WERI-Rb-1 (cell line): ENCODE measurements around the gene TTYH1.

Source experiments
- DNase-seq: peaks from one replicate; pipeline ENCODE4 v3.0.0-alpha.2; 2020
- H3K27ac ChIP-seq: fragments of 250-450 bp; sonication (Bioruptor Pico); 2 replicates; pipeline ENCODE4 v1.5.1; 2020; ENCODE audit warnings: mild to moderate bottlenecking, moderate library complexity
- H3K27me3 ChIP-seq: fragments of 250-450 bp; sonication (Bioruptor Pico); 2 replicates; pipeline ENCODE4 v1.5.1; 2021; ENCODE audit warnings: mild to moderate bottlenecking, low read depth, moderate library complexity; ENCODE audit not compliant: insufficient read depth, severe bottlenecking
- H3K36me3 ChIP-seq: fragments of 250-450 bp; sonication (Bioruptor Pico); 2 replicates; pipeline ENCODE4 v1.5.1; 2020; ENCODE audit warnings: mild to moderate bottlenecking, moderate library complexity
- H3K4me3 ChIP-seq: 2 replicates; pipeline ENCODE4 v1.5.1; 2011; ENCODE audit warnings: low read depth, mild to moderate bottlenecking, control low read depth, low read length
- H3K9me3 ChIP-seq: fragments of 250-450 bp; sonication (Bioruptor Pico); 2 replicates; pipeline ENCODE4 v1.5.1; 2021; ENCODE audit warnings: mild to moderate bottlenecking, moderate library complexity; ENCODE audit not compliant: severe bottlenecking
- TF ChIP-seq, protein P1 (sequence below): IDR thresholded peaks from 2 replicates; pipeline ENCODE4 v1.5.1; 2011; ENCODE audit warnings: low read depth, mild to moderate bottlenecking, control low read depth, inconsistent platforms, low read length

Gene TTYH1

DNA sequence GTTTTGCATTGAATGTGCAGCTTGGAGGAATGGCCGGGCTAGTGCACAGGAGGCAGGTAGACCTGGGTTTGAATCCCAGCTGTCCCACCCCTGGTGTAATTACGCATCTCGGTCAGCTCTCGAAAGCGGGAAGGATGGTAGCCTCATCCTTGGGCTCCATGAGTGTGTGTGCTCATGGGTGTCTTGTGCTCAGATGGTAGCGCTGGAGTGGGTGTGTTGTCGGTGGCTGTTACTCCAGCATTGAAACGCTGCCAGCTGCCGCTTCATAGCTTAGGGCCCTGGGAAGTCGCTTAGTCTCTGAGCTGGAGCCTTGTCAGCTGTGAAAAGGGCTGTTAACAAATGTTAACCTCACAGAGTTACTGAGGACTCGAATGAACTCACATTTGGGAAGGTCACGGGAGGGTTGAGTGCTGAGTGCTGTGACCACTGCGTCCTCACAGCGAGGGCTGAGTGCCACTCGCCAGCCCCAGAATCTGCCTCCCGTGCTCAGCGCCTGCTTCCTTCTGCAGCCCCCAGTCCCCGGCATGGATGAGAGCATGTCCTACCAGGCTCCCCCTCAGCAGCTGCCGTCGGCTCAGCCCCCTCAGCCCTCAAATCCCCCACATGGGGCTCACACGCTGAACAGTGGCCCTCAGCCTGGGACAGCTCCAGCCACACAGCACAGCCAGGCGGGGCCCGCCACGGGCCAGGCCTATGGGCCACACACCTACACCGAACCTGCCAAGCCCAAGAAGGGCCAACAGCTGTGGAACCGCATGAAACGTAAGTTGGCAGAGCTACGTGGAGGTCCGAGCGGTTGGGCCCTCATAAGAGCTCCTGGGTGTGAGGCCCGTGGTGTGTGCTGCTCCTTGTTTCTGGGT, 38.9 kb downstream of the TTYH1 start:
- no peaks in the 10 kb centered on the region for H3K9me3 ChIP-seq
- H3K27ac ChIP-seq: no peak overlapping the region
- TF ChIP-seq, protein P1, sequence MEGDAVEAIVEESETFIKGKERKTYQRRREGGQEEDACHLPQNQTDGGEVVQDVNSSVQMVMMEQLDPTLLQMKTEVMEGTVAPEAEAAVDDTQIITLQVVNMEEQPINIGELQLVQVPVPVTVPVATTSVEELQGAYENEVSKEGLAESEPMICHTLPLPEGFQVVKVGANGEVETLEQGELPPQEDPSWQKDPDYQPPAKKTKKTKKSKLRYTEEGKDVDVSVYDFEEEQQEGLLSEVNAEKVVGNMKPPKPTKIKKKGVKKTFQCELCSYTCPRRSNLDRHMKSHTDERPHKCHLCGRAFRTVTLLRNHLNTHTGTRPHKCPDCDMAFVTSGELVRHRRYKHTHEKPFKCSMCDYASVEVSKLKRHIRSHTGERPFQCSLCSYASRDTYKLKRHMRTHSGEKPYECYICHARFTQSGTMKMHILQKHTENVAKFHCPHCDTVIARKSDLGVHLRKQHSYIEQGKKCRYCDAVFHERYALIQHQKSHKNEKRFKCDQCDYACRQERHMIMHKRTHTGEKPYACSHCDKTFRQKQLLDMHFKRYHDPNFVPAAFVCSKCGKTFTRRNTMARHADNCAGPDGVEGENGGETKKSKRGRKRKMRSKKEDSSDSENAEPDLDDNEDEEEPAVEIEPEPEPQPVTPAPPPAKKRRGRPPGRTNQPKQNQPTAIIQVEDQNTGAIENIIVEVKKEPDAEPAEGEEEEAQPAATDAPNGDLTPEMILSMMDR: no peak
- no peaks in the 10 kb centered on the region for H3K27me3 ChIP-seq
- DNase-seq: no peak
- peaks cover 90% of the 10 kb centered on the region for H3K36me3 ChIP-seq
- H3K4me3 ChIP-seq: no peak overlapping the region

DNA sequence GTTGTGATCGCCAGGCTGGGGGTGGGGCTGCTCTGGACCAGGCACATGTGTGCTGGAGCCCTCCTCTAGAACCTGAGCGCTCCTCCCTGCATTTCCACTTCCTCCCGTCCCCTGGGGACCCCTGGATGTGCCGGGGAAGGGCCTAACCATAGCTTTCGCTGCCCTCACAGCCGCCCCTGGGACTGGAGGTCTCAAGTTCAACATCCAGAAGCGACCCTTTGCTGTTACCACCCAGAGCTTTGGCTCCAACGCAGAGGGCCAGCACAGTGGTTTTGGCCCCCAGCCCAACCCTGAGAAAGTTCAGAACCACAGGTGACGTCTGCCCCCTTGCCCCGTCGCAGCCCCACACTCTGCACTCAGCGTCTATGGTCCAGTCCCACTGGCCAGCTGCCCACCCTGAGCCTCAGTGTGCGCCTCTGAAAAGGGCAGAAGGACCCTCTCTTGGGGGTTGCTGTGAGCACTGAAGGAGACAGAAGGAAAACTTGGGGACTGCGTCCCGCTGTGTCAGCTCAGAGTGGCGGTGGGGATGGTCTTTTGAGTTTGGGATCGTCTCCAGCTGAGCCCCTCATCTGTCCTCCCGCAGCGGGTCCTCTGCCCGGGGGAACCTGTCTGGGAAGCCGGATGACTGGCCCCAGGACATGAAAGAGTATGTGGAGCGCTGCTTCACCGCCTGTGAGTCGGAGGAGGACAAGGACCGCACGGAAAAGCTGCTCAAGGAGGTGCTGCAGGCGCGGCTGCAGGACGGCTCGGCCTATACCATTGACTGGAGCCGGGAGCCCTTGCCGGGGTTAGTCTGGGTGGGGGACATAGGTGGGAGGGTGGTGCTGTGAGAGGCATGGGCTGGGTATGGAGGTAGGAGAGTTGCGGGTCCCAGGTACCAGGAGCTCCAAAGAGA, 39.8 kb downstream of the TTYH1 start:
- Histone ChIP-seq H3K36me3 (peaks cover 95% of the 10 kb centered on the region), H3K4me3 (no peak overlapping the region), H3K27ac (no peak overlapping the region), H3K27me3 (no peaks in the 10 kb centered on the region), H3K9me3 (no peaks in the 10 kb centered on the region)
- TF ChIP-seq, protein P1: no peak
- no peak for DNase-seq

DNA sequence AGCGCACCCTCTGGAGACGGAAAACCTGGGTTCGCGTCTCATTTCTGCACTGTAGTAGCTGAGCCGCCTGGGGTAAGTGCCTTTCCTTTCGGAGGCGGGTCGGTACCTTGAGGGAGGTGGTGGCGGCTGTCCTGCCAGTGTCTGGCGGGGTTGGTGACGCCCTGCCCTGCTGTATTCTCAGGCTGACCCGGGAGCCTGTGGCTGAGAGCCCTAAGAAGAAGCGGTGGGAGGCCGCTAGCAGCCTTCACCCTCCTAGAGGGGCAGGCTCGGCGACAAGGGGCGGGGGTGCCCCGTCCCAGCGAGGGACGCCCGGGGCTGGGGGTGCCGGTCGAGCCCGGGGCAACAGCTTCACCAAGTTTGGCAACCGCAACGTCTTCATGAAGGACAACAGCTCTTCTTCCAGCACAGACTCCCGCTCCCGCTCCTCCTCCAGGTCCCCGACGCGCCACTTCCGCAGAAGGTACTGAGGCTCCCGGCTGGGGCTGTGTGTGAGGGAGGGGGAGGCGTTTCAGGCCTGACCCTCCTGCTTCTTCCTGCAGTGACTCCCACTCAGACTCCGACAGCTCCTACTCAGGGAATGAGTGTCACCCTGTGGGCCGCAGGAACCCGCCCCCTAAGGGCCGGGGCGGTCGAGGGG, 40.6 kb downstream of the TTYH1 start:
- Histone ChIP-seq H3K9me3 (no peaks in the 10 kb centered on the region), H3K27ac (no peak overlapping the region), H3K27me3 (no peaks in the 10 kb centered on the region), H3K36me3 (peaks cover 94% of the 10 kb centered on the region), H3K4me3 (no peak overlapping the region)
- TF ChIP-seq, protein P1: no peak
- DNase-seq: no peak

DNA sequence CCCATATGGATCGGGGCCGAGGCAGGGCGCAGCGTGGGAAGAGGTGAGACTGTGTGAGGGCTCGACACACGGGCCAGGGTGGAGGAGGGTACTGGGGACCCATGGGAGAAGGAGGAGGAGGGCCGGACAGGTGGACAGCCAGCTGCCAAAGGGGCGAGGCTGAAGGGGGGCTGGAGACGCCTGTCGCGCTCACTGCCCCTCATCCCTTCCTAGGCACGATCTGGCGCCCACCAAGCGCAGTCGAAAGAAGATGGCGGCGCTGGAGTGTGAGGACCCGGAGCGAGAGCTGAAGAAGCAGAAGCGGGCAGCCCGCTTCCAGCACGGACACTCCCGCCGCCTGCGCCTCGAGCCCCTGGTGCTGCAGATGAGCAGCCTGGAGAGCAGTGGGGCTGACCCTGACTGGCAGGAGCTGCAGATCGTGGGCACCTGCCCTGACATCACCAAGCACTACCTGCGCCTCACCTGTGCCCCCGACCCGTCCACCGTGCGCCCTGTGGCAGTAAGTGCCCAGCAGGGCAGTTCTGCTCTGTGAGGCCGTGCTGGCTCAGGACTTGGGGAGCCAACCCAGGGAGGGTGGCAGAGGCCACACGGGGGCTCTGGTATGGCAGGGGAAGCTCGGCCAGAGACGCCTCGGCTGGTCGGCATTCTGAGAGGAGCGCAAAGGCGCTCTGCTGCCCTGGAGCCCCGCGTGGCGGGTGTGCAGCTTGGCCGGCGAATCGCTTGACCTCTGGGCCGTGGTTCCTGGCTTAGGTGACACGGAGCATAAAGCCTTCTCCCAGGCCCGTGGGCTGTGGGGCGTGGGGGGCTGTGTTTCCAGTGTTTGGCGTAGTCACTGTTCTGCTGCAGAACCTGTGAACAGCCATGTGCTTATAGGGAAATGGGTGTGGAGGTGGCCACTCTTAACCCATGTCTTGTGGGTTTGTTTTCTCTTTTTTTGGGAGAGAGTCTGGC, 41.4 kb downstream of the TTYH1 start:
- no peak for DNase-seq
- Histone ChIP-seq H3K9me3 (no peaks in the 10 kb centered on the region), H3K36me3 (peaks cover 92% of the 10 kb centered on the region), H3K27ac (no peak overlapping the region), H3K4me3 (no peak overlapping the region), H3K27me3 (no peaks in the 10 kb centered on the region)
- TF ChIP-seq, protein P1: no peak
